HG03439 (cell line): Measurements from ENCODE around the gene NCBP1.
"Not testable (repeated sequence)": the region's sequence is repeated elsewhere in the genome, so short reads cannot be mapped to it uniquely, and the experiment has no call there.

Experiments
- ATAC-seq: cut with Tn5 transposase; IDR thresholded peaks from one replicate; pipeline ENCODE4 v1.9.1; 2021; ENCODE audit warnings: mild to moderate bottlenecking, moderate library complexity; ENCODE audit not compliant: unreplicated experiment

Gene NCBP1

DNA sequence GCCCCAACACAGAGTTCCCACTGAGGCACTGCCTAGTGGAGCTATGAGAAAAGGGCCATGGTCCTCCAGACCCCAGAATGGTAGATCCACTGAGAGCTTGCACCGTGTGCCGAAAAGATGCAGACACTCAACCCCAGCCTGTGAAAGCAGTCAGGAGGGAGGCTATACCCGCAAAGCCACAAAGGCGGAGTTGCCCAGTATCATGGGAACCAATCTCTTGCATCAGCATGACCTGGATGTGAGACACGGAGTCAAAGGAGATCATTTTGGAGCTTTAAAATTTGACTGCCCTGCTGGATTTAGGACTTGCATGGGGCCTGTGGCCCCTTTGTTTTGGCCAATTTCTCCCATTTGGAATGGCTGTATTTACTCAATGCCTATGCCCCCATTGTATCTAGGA is 11.1 kb upstream of the NCBP1 start:
- not testable (repeated sequence) for ATAC-seq

DNA sequence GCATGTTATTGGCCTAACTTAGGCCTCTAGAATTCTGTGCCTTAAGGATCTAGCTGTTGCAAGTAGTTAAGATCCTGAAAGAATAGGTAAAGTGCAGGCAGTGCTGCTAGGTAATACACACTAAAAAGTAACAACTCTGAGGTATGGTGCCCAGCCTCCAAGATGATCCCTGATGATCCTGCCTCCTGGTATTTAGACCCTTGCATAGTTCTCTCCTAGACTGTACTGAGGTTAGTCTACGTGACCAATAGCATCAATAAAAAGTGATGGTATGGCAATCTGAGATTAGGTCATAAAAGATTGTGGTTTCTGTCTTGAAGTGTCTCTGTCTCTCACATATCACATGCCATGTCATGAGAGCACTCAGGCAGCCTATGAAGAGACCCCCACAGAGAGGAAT is 9.7 kb upstream of the NCBP1 start:
- no peak for ATAC-seq

DNA sequence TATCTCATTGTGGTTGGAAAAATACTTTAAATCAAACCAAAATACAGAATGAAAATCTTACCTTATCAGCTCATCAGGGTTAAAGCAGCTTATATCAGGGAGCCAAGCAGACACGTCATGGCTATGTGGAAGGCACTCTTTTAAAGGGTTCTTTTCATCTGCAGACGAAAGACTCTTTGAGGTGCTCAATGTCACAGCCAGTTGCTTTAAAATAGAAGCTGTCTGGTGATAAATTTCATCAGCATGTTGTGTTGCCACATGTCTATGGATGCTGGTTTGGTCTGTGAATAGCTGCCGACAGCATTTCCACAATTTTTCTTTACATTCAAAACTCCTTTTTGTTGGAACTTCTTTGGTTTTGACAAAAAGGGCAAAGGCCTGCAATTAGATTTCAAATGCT is 8.0 kb upstream of the NCBP1 start:
- no peak for ATAC-seq

DNA sequence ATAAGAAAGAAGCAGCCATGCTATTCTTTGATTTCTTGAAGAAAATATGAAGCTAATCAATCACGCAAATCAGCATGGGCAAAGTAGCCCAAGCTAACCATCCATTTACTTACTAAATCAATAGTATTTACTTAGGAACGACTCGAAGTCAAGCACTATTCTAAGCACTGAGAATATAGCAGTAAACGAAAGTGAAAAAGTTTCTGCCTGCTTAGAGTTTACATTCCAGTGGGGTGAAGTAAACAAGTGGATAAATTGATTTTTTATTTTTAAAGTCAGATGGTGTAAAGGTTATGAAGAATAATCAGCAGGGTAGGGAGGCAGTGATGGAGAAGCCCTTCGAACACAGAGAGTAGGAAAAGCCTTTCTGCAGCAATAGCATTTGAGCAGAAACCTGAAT is 6.0 kb upstream of the NCBP1 start:
- no peak for ATAC-seq

DNA sequence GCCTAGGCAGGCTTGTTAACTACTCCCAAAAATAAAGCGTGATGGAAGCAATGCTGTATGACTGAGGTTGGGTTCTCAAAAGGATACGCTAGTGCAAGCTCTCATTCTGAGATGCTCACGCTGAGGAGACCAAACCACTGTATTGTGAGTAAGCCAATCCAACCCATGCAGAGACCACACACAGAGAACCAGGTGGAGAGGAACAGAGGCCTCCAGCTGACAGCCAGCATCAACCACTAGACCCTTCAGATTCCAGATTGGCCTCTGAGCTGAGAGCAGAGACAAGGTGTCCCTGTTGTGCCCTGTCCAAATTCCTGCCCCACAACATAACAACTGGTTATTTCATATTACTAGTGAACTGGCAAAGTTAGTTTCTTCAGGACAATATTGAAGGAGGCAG is 5.0 kb upstream of the NCBP1 start:
- ATAC-seq, result no peak

DNA sequence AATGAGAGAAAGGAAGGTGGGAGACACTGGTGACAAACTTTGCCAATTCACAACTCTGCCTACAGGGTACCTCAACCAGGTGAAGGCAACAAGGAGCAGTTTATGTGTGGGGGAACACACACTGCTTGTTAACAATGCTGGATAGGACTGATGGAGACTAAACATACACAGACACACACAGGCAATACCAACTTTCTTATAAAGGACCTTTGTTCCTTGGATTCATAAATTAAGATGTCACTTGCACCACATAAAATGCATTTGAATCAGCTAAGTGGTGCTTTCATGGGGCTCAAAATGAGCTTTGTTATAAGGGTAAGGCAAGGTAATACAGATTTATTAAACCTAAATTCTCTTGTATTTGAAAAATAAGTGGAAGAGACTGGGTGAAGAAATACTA is 4.5 kb upstream of the NCBP1 start:
- no peak for ATAC-seq

DNA sequence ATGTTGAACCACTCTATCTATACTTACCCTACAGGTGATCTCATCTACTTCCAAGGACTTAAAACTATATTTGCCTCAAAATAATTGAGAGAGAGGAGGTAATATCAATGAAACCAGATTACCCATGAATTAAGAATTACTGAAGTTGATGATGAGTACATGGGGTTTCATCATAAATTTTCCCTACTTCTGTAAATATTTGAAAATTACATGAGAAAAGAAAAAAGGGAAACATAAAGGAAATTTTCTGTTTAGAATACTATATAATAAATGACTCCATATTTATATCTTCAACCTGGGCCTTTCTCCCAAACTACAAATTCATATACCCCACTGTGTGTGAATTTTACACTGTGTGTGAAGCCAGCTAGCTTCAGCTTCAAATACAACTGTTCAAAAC is 3.0 kb upstream of the NCBP1 start:
- ATAC-seq, result no peak

DNA sequence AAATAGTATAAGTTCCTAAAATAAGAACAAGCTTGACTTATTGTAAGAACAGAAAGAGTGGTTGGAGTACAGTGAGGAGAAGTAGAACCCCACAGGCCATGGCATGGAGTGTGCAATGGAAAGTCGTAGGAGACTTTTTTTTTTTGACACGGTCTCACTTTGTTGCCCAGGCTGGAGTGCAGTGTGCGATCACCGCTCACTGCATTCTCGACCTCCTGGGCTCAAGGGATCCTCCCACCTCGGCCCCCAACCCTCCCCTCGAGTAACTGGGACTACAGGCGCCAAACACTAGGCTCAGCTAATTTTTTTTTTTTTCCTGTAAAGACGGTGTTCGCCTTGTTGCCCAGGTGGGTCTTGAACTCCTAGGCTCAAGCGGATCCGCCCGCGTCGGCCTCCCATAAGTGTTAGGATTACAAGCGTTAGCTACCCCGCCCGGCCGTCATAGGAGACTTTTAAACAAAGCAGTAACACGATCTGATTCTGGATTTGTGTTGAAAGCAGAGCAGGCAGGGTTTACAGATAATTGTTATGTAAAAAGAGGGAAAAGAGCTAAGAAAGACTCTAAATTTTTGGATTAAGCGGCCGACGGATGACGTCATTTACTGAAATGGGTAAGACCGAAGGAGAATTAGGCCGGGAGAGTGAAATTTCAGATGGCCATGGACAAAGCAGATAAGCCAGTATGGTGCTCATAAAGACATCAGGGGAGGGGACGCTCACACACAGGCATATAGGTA is 1.2 kb upstream of the NCBP1 start:
- peak; percentile 14 for ATAC-seq

DNA sequence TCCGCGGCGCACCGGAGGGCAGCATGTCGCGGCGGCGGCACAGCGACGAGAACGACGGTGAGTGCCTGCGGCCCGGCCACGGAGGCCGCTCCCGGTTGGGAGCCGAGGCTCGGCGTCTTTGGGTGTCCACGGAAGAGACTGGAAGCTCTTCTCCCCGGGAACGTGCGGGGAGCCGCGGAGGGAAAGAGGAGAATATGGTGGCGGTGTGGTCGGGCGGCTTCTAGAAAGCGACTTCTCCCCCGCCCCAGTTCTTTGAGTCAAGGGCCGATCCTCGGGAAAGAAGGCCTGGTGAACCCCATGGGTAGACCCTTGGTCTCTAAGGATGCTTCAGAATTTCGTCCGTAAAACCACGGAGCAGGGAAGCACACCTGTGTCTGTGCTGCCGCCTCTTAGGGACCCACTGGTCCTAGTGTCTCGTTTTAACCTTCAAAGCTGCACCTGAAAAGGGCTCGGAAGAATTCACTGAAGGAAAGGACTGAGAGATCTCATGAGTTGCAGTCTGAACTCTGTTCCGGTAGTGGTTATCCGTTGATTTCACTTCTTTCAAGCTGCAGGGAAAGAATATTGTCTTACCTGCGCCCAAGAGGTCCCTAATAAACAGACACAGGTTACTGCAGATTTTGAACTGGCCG is 354 bp downstream of the NCBP1 start:
- peak; percentile 0 for ATAC-seq

DNA sequence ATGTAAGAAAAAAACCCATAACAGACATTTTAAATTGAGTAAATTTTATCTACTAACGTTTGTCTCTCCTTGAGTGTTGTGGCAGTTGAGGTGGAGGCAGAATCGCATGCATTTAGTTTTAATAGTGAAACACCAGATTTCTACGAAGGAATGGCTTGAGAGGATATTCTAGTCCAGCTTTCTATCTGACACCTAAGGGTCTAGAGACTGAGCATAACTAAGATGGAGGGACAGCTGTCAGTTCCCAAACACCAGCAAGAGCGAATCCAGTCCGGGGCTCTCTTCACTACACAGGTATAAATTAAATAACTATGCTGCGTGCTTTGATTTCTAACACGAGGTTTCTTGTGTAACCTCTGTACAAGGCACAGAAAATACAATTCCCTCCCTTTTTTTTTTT is 1.4 kb downstream of the NCBP1 start:
- no peak for ATAC-seq

DNA sequence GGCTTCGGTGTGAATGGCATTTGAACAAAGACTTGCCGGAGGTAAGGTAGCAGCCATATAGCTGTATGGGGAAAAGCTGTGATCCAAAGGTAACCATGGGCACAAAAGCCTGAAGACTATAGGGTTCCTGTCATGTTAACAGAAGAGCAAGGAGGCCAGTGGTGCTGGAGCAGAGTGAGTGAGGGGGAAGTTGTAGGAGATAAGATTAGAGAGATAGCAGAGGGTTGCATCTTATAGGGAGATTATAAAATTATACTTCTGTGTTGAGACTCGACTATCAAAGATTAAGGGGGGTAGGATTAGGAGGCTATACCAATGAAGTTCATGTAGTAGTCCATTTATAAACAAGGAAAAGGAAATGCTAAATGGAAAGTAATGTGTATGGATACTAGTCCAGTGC is 3.3 kb downstream of the NCBP1 start:
- ATAC-seq, result no peak

DNA sequence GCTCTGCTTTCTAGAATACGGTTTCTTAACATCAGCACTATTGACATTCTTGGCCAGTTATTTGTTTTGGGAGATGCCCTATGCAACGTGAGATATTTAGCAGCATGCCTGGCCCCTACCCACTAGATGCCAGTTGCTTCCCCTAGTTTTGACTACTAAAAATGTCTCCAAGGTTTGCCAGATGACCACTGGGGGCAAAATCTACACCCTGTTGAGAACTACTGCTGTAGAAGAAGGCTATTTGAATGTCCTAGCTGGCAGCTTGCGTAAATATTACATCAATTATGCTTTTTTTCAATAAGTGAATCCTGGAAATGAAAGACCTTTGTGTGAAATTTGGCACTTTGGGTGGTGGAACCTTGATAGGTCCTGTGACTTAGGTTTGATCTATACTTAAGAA is 5.0 kb downstream of the NCBP1 start:
- no peak for ATAC-seq

DNA sequence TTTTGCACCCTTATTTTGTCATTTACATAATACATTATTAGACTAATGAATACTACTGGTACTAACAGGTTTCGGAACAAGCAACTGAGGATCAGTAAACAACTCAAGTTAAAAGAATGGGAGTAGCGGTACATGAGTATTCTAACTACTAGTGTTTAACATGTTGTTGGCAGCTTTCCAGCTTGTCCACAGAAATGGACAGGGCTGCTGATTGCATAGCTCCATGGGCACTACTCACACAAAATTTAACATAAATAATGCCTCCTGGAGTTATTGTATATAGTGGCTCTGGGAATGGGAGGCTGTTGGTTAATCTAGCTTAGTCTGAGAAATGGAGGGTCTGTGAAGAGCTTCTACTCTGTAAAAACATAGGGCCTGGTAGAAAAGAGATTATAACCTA is 6.7 kb downstream of the NCBP1 start:
- no peak for ATAC-seq

DNA sequence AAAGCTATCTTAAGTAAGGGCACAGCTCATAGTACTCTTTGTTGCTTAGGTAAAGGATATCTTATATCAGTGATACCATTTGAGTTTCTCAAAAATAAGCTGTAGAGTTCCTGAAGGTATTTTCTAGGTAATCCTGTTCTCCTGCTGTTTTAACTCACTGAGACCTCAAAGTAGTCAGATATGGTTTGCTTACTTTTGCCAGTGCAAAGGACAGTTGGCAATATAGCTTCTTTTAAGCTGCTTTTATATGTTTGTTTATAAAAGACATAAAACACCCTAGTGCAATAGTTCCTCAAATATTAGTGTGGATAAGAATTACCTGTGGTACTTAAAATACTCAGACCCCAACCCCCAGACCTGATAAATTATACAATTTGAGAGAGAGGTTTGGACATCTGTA is 12.1 kb downstream of the NCBP1 start:
- no peak for ATAC-seq

DNA sequence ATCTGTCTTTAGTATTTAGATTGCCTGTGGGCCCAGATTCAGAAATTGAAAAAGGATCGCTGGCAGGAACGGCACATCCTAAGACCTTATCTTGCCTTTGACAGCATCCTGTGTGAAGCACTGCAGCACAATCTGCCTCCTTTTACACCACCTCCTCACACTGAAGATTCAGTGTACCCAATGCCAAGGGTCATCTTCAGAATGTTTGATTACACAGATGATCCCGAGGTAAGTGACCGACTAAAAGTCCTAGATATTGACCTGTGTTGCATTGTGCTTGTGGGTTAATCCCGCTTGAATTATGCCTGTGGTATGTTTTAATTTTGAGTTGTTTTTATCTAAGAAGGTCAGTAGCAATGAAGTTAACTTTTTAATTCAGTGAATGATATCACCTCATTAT is 14.4 kb downstream of the NCBP1 start:
- no peak for ATAC-seq

DNA sequence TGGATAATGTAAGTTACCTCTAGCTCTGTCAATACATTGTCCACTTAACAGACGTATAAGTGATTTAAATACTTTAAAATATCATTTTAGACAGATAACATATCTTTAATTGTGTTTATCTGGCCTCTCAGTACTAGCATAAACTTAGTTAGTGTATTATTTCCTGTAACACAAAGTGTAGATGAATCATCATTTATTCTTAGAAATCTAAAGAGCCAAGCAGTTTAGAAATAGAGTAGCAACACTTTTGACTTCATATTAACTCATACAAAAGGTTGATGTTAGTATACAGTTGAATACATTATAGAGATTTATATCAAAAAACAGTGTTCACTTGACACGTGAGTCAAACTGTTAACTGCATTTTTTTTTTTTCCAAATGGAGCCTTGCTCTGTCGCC is 18.0 kb downstream of the NCBP1 start:
- no peak for ATAC-seq

DNA sequence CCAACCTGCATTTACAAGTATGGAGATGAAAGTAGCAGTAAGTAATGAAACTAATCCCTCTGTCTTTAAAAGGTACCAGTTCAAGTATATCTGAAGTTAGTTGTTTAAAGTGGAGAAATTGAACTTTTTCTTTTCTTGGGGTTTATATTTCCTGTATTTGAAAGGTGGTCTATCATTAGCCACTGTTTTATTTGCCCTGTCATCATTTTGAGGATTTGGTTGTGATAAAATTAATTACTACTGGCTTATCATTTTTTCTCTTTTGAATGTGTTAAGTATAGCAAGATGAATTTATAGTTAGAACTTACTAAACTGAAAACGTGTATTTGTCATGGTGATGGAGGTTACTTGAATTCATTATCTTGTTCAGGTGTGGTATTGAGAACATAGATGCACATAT is 25.1 kb downstream of the NCBP1 start:
- ATAC-seq, result no peak

DNA sequence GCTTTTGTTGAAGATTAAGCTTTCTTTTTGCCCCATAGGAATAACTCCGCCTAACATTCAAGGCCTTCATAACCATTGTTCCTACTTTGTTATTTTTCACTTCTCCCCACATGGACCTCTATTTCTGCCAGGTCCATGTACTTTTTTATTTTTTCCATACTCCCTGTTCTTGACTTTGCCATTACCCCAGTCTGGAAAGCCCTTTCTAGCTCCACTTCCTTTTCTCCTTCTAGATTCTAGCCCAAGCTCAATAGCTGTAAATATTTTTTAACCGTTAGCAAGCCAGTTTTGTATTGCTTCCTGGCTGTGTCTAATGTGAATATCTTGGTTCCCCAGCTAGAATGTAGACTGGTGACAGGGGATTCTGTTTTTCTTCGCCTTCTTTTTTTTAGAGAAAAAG is 26.1 kb downstream of the NCBP1 start:
- no peak for ATAC-seq

DNA sequence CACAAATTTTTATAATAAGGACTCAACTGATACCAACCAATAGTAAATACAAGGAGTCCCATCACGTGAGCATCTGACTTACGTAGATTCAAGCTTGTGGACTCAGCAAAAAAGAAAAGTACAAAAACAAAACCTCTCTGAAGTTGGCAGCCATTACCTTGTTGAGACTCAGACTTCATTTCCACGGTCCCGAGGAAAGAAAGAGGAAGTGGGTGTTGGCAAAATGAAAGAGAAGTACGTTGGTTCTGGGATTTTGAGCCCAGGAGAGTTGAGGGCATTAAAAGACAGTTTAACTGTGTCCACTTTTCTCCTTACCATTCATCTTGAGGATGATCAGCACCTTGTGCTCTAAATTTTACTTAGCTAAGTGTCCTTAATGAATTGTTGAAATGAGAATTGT is 26.7 kb downstream of the NCBP1 start:
- no peak for ATAC-seq

DNA sequence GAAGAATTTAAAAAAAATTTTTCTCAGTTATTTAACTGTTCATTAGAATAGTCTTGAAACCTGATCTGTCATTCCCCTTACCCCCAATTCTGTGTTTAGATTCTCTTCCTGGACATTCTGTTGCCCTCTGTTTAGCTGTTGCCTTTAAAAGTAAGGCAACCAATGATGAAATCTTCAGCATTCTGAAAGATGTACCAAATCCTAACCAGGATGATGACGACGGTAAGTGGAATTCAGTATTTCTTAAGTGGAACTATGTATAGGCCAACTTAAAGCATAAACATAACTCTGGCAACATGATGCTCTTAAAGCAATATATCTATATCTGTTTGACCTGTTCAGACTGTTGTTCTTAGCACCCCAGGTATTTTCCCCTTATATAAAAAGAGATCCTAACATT is 27.2 kb downstream of the NCBP1 start:
- ATAC-seq, result no peak

DNA sequence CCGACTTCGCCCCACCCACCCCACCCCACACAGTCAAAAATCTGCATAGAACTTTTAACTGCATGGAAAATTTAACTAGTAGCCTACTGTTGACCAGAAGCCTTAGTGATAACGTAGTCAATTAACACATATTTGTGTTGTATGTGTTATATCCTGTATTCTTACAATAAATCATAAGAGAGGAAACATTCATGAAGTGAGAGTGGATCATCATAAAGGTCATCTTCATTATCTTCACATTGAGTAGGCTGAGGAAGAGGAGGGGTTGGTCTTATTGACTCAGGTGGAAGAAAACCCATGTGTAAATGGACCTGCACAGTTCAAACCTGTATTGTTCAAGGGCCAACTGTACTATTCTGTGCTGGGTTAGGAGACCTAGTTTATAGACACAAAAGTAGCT is 32.1 kb downstream of the NCBP1 start:
- ATAC-seq, result no peak

DNA sequence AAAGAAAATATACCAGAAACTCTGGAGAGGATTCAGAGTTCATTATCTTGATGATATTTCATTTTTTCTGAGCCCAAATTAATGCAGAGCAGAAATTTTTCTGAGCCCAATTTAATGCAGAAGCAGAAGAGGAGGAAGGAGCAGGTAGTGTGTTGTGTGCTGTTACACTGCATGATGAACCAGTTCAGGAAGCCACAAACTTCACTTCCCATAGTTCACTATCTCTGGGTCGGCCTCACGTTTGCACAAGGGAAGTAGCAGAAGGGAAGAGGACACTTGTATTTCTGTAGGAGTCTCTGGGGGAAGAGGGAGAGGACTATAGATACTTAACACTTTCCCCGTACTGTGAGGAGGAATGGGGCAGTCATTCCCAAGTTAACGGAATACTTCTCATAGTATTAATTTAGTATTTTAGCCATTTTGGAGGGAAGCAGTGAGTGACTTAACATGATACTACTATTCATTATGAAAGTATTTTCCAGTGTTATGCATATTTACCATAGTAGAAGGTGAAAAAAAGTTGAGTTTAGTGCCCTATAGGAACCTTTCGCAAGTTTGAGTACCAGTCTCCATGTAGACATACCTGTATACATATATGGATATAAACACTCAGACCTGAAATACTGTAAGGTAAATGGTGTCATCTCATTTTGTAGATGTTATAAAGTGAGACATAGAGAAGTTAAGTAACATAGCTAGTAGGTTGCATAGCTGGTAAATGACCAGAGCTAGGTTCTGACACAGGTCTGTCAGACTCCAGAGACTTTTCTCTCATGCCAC is 33.5 kb downstream of the NCBP1 start:
- no peak for ATAC-seq
